HG02981 (cell line): ENCODE measurements around the gene EPHA2.

Experiments used
- ATAC-seq: cut with Tn5 transposase; IDR thresholded peaks from one replicate; pipeline ENCODE4 v1.9.1; 2021; ENCODE audit warnings: mild to moderate bottlenecking, moderate library complexity; ENCODE audit not compliant: unreplicated experiment

EPHA2 gene

GRCh38 chr1:16138772-16139221 is 17.1 kb downstream of the EPHA2 start:
- no peak for ATAC-seq

GRCh38 chr1:16137890-16138467 is 17.9 kb downstream of the EPHA2 start:
- ATAC-seq = no peak

- ATAC-seq = no peak
These were observed 20.4 kb downstream of the EPHA2 start for GRCh38 chr1:16135501-16135900.

- ATAC-seq = no peak
These were observed 21.0 kb downstream of the EPHA2 start for GRCh38 chr1:16134906-16135305.

- ATAC-seq = no peak
These were observed 21.6 kb downstream of the EPHA2 start for GRCh38 chr1:16134066-16134801.

GRCh38 chr1:16133007-16133961 is 22.6 kb downstream of the EPHA2 start:
- no peak for ATAC-seq

GRCh38 chr1:16132325-16132785 is 23.5 kb downstream of the EPHA2 start:
- no peak for ATAC-seq

GRCh38 chr1:16131636-16132324 is 24.1 kb downstream of the EPHA2 start:
- ATAC-seq = no peak

- ATAC-seq = no peak
These were observed 25.0 kb downstream of the EPHA2 start for GRCh38 chr1:16130827-16131226.

- no peak for ATAC-seq
These were observed 25.8 kb downstream of the EPHA2 start for GRCh38 chr1:16129921-16130543.

GRCh38 chr1:16129316-16129715 is 26.6 kb downstream of the EPHA2 start:
- ATAC-seq = no peak

- ATAC-seq = no peak
These were observed 27.5 kb downstream of the EPHA2 start for GRCh38 chr1:16128338-16128741.

- ATAC-seq = no peak
These were observed 28.1 kb downstream of the EPHA2 start for GRCh38 chr1:16127676-16128337.

- no peak for ATAC-seq
These were observed 28.9 kb downstream of the EPHA2 start for GRCh38 chr1:16126743-16127515.

- ATAC-seq = no peak
These were observed 29.7 kb downstream of the EPHA2 start for GRCh38 chr1:16126160-16126559.

- no peak for ATAC-seq
These were observed 30.4 kb downstream of the EPHA2 start for GRCh38 chr1:16125483-16125882.

GRCh38 chr1:16125088-16125470 is 30.8 kb downstream of the EPHA2 start:
- ATAC-seq = no peak

GRCh38 chr1:16124377-16125087 is 31.3 kb downstream of the EPHA2 start:
- no peak for ATAC-seq
